ENCODE data around the gene DGCR2.
"Not testable (repeated sequence)": the region's sequence is repeated elsewhere in the genome, so short reads cannot be mapped to it uniquely, and the experiment has no call there.

The DGCR2 gene

DNA sequence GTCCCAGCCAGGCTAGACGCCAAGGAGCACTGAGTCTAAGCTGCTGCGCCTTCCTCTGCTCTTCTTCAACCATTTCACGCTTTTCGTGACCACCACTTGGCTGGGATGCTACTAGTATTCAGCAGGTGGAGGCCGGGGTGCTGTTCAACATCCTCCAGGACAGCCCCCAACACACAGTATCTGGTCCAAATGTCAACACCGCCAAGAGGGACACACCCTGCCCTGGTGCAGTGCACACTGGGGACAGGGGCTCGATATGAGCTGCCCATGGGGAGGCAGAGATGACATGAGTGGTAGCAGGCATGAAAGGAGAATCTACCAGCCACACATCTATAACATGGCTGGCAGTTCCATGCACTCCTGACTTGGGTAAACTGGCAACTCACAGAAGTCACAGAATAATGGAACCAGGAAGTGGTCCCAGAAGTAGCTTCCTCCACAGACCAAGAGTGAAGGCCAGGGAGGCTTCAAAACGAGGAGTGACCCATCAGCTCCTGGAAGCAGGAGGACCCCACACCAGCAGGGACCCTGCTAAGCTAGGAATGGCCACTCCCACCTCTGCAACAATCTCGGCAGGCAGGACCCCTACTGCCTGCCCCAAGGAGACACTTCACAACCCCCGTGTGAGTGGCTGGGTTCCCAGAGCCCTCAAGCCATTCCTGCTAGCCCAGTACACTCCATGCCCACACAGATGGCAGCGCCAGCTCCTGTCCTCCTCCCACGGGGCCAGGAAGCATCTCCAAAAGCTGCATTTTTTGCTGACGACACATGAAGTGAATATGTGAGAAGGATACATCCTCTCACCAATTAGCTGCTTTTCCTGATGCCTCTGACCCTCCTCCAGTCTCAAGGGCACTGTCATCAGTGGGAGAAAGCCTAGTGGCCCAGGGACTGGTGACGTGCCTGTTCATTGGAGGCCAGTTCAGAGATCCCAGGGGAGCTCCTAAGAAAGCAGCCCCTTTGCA, 78.8 kb downstream of the DGCR2 start:
- no peak for DNase-seq (ENCODE audit: low spot score)

DNA sequence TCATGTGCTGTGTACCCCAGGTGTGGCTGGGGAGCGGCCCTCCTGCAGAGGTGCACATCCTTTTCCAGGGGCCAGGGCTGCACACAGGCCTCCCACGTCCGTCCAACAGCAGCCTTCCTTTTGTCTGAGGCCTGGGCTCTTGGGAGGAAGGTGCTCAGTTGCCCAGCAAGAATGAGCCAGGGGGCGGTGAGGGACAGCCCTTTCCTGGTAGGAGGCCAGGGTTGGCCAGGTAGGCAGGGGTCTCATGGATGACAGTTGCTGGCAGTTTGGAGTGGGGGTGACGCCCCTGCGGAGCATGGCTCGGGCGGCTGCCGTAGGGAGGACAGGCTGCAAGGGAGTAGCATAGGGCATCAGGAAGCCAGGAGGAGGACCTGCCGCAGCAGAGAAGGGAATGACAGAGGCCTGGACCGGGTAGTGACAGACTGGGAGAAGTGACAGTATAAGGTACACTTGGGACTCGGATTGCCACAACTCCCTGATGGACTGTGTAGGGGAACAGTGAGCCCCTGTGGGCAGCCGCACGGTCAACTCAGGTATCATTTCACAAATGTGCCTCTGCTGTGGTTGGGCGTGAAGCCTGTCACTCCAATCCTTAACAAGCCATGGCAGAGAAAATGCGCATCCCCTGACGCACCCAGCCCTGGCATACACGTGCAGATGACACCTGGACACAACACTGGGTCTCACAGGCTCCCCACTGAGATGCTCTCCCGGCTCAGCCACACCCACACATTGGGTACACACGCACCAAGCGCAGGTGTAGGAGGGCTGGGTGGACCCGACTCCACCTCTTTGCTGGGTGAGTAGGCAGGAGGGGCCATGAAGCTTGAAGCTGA, 79.7 kb downstream of the DGCR2 start:
- DNase-seq (ENCODE audit: low spot score): no peak

DNA sequence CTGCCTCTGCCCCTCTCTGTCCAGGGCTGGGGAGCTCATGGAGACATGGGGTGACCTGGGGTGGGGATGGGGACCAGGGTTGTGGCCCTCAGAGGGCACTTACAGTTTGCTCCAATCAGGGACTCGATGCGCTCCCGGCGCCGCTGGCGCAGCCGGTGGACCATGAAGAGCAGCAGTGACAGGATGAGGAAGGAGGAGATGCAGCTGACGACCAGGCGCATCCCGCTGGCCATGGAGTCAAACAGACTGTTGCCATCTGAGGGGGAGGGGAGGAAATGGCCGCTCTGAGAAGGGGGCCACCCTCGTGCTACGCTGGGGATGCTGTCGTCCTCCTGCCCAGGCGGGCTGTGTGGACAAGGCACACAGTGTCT, 80.5 kb downstream of the DGCR2 start:
- DNase-seq (ENCODE audit: low spot score): no peak

DNA sequence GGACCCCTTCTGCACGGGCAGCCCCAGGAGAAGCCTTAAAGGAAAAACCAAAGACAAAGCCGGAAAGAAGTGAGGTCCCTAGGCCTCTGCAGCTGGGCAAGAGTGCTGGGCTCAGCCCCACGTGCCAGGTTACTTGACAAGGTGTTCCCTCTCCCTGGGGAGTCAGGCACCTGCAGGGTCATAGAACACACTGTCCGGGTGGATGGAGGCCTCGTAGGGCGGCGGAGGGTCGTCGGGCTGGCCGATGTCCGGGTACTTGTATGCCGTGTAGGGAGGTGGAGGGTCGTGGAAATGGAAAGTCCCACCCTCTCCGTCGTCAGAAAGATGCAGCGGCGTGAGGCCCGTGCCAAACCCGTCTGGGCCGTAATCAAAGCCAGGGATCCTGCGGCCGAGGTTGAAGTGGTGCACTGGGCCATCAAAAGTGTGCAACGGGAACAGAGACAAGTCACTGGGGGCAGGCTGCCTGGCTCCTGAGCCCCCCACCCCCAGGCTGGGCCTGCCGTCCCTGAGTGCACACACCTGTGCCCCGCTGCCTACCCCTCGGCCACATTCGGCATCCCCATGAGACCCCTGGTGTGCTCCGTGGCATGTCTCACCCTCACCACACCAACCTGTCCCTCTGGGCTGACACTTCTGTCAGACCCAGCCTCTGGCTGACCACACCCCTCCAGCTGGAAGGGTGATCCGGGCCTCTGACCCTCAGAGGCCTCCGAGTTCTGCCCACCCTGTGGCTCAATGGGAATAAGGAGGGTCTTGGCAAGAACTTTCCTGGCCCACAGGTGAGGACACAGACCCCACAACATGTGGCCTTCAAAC, 81.1 kb downstream of the DGCR2 start:
- no peak for DNase-seq (ENCODE audit: low spot score)

DNA sequence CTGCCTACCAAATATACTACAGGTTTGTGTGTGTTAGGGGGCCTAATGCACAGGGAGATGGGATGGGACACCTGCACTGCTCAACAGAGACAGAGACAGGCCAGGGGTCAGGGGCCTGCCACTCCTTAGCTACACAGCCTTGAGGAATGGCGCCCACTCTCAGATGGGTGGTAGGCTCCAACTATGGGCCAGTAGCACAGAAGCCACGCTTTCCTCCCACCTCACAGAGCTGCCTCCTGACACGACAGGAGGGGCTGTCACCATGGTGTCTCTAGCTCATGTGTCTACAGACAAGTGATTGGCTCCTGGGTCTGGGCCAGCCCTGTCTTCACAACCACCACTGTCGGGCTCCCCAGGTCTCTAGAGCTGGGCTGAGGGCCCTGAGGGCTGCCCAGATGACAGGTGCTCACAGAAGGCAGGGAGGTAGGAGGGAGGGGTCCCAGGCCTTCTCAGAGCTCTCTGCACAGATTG, 81.8 kb downstream of the DGCR2 start:
- no peak for DNase-seq (ENCODE audit: low spot score)

DNA sequence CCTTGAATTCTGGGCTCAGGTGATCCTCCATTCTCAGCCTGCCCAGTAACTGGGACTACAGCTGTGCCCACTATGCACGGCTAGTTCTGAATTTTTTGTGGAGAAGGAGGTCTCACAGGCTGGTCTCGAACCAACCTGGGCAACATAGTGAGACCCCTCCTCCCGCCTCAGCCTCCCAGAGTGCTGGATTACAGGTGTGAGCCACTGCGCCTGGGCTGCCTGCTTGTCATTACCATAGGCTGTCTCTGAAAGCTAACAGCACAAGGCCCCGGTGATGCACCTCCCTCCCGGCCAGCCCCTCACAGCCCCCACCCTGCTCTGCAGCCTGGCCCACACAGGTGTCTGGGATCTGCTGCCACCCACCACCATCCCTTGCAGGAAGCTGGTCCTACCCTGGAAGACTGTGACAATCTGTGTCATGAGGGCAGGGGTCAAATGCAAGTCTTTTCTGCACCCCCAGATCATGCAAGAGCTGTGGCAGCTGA, 82.4 kb downstream of the DGCR2 start:
- DNase-seq (ENCODE audit: low spot score): no peak

DNA sequence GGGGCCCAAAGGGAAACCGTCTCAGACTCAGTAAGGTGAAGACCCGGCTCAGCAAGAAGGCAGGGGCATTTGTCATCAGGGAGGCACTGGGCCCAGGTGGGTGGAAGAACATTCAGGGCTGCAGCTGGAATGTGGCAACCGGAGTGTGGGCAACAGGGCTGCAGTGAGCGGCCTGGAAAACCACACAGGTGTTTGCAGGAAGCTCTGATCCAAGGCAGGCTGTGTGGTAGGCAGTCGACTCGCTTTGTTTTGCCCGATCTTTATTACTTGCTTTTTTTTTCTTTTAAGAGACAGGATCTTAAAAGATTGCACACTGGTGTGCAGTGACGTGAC, 82.8 kb downstream of the DGCR2 start:
- no peak for DNase-seq (ENCODE audit: low spot score)

DNA sequence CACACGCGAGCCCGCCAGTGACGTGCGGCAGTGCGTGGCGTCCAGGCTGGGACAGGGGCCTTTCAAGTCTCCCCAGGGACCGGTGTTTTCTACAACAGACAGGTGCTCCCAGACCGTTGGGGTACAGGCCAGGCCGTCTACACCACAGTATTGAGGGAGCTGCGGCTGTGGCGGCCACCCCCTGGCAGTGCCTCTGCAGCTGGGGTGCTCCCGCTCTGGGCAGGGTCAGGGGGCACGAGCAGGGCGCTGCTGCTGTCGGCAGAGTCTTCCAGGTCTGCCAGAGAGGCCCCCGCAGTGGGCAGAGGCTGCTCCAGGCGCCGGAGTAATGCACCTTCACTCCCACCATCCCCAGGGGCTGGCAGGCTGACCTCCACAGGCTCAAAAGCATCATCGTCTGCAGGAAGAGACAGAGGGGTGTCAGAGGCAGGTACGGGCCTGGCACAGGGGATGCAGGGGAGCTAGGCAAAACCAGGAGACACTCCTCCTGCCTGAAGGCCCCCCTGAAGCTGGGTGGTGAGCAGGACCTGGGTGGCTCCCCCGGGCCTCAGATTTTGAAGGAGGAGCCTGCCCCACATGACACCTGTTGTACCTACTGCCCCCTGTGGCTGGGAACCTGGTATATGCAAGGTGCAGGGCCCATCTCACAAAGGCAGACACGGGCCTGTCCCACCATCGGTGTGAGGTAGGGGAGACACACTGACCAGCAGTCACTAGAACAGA, 83.3 kb downstream of the DGCR2 start:
- DNase-seq (ENCODE audit: low spot score): no peak

DNA sequence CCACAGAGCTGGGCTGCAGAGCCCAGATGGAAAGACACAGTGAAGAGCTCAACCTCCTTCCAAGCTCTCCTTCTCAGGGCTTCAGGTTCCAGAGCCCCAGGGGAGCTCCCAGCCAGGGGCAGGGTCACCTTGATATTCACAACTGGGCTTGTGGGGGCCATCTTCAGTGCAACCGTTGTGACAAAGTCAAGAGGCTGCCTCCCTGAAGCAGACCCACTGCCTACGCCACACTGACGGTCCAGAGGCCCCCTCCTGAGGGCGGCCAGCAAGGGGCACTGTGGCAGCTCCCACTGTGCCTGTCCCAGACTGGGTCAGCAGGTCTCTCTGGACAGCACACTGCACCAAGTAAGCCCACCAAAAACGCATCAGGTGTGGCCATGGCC, 84.1 kb downstream of the DGCR2 start:
- no peak for DNase-seq (ENCODE audit: low spot score)

DNA sequence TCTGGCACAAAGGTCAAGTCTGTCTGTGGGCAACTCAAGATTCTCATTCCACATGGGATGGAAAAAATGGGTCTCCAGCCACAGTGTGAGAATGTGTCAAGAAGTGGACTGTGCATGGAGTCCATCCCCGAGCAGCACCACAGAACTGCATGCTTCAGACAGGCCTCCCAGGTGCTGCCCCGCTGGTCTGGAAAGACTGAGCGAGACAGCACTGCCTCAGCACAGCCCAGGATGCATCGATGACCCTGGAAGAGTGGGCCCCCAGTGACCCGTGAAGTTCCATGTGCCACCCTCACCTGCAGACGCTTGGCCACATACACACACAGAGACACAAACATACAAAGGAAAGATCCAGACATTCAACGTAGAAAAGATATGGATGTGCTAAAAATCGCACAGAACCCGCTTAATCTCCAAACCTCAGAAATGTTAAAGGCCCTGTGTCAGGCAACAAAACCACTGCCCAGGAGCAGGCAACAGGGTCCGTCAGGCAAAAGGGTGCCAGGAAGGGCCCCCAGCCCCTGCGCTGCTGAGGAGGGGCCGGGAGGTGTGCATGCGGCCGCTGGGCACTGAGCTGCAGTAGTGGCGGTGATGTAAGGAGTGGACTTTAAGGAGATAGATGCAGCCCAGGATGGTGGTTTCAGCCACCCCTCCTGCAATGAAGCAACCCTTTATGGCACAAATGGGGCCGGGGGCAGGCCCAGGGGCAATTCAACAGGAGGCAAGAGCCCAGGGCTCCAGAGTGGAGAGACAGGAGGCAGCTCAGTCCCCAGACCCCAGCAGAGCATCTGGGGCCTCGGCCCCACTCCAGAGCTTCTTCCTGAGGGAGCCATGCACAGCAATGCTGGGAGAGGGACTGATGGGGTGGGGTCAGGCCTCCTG, 84.7 kb downstream of the DGCR2 start:
- DNase-seq (ENCODE audit: low spot score): no peak

DNA sequence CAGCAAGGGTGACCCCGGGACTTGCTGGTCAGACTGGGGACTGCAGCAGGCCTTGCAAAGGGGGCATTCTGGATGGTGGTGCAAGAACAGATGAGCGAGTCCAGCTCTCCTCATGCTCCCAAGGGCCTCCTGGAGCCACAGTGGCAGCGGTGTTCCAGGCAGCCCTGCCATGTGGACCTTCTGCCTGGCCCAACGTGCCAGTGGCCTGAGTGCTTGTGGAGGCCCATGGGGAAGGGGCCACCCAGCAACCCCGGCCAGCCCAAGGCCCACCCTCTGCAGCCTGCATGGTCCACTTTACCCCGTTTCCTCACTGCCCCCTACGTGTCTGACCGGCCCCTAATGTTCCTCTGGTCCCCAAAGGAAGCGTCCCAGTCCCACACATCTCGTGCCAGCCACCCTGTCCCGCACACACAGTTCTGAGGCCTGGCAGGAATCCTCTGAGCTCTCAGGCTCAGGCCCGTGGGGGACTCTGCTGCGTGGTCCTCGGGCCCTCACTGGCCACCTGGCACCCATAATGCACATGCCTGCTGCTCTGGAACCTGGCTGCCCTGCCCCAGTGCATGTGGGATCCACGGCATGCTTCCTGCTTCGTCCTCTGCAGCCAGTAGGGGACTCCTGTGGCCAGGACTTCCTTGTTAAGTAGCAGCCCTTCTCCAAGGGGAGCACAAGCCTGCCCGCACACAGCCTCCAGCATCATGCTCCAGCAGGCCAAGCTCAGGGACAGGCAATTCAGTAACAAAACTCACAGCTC, 85.5 kb downstream of the DGCR2 start:
- no peak for DNase-seq (ENCODE audit: low spot score)

DNA sequence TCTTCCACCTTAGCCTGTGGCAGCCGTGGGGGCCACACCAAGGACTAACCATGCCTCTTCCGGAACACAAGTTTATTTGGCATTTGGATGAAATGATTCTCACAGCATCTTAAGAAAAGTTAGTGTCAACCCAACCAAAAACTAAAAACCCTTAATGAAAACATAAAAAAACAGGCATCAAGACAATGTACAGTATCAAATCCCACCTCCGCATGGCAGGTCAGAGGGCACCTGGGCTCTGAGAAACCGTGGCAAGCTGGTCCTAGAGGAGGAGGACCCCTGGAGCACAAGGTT, 86.0 kb downstream of the DGCR2 start:
- DNase-seq (ENCODE audit: low spot score): no peak

DNA sequence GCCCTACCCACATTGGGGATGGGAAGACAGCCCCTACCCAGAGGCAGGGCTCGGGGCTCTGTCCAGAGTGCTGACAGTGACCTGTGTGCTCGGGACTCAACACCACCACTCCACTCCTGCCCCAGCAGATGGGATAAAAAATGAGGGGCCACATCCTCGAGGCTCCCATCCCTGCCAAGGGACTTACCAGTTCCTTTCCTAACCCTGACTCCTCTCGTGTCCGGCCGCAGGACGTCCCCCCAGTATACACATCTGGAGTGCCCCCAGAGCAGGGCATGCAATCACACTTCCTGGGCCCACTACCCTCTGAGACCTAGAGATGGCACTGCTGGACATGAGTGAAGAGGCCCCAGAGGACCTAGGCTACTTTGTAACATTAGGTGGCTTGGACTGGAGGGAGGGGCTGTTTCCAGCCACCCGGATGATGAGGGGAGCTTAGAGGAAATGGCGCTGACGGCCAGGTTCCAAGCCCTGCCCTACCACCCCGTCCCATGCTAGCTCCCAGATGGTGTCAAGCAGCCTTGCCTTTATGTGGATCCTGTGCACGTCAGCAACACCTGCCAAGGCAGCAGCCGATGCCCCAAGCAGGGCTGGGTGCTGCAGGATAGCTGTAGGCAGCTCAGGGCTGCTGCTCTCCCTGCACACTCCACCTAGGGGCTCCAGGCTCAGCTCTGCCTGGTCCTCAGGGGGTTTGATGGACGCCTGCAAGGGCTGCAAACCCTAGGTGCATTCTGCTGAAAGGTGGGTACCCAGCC, 86.6 kb downstream of the DGCR2 start:
- DNase-seq (ENCODE audit: low spot score): peak; percentile 26

DNA sequence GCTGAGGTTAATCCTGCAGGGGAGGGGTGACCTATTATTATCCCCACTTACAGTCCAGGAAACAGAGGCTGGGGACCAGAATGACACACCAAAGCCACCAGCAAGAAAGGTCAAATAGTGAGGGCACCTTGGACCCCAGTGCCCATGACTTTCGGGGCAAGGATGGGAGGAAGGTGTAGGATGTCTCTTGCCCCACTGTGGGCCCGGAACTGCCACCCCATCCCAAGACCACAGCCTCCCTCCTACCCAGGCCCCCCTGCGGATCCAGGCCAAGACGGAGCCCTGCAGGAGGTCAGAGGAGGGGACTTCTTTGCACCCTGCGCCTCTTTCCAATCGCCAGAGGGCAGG, 87.1 kb downstream of the DGCR2 start:
- DNase-seq (ENCODE audit: low spot score): not testable (repeated sequence)

DNA sequence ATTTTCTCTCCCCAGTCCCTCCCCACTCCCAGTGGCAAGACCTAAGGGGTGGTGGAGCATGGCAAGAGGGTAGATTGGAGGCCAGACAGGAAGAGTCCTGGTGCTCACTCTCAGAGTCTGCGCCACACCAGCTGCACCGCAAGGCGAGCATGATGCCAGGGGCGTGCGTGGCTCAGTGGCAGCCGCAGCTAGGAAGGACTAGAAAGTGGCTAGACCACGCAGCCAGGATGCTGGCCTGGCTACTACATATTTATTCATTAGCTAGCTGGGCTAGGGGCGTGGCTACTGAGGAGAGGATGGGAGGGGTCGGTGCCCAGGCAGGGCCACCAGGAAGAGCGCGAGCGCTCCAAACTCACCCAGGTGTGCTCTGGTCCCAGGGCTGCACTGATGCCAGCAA, 87.5 kb downstream of the DGCR2 start:
- not testable (repeated sequence) for DNase-seq (ENCODE audit: low spot score)

DNA sequence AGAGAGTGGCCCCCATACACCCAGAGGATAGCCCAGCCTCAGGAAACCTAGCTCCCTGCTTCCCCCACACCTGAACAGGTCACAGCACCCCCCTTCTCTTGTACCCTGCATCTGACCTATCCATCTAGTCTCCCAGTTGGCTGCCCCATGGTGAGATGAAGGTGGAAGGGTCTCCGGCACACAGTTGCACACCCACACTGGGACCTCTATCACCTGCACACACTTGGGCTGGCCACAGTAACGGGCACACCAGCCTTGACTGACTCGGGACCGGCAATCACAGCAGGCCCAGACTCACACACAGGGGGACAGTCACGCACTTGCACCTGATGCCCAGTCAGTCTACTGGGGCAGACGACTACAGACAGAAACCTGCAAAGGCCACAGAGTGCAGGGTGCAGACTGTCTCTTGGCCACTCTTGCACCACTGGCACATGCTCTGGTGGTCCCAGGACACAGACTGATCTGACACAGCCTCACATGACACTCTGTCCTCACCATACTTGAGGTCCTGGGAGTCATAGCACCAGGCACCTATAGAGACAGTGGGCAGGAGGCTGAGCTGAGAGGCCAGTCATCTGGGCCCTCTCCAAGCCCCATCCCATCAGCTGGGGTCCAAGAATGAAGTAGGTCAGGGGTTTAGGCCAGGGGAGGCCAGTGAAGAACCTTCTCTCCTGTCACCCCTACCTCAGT, 88.0 kb downstream of the DGCR2 start:
- DNase-seq (ENCODE audit: low spot score): not testable (repeated sequence)

DNA sequence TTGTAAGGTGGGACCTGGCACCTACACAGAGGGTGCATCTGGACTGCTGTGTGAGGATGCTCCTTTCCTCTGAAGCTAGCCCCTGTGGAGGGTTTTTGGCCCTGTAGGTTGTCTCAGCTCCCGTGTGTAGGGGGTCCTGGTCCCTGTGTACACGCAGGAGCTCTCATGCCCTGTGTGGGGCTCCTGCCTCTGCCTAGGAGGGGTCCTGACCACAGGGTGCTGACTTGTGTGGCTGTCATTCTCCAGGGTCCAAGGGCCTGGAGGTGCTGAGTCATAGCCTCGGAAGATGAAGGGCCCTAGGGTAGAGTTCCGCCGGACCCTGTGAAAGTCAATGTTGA, 88.7 kb downstream of the DGCR2 start:
- DNase-seq (ENCODE audit: low spot score): not testable (repeated sequence)

DNA sequence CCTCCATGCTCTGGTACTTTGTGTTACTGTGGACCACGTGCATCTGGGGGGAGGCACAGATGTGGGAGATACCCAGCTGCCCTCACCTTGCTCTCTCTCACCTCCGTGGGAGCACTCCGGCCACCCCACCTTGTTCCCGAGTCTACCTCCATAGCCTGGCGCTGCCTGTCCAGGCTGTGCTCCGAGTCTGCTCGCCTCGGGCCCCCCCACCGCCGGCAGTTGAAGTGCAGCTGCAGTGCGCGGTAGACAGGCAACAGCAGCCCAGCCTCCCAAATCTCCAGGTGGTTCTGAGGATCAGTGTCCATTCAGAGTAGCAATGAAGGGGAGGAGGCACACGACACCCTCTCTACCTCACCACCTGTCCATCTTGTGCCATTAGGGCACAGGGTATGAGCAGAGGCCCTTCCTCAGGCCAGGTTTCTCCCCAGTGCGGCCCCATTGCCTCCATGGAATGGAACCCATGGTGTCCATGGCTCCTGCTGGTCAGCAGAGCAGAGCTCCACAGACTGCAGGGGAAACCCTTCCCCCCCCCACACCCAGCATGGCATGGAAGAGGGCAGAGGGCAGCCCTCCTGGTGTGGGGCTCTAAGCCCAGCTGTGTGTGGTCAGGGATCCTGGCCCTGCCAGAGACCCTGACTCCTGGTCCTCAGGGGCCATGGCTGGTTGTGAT, 89.2 kb downstream of the DGCR2 start:
- not testable (repeated sequence) for DNase-seq (ENCODE audit: low spot score)

Measured in SK-N-DZ (cell line).